H1 (cell line): ENCODE data around the gene CAPN9. TPM values are rescaled to one million over a fixed set of nuclear protein-coding genes. Genes with fewer than 3 reads are reported as not detected.

Source experiments
- CTCF ChIA-PET: fragments of 300-600 bp; sonication (Branson Sonifier 250); formaldehyde crosslinking; loops from one replicate; lab custom pipeline; 2021; ENCODE audit not compliant: partially characterized antibody; lab: Charles Lee
- POLR2A ChIA-PET: fragments of 300-600 bp; sonication (Branson Sonifier 250); formaldehyde crosslinking; loops from one replicate; lab custom pipeline; 2021; ENCODE audit warnings: inconsistent platforms; ENCODE audit not compliant: partially characterized antibody; lab: Charles Lee
- DNase-seq, 2 experiments: peaks; one replicate each; pipeline versions ENCODE4 v3.0.0 to v3.0.0-alpha.2; 2010 to 2022; ENCODE audit warnings: low spot score in 2 of 2, low read depth in 1 of 2, mixed read lengths in 1 of 2
- FAIRE-seq: peaks from 2 replicates; lab custom pipeline; 2011; peaks lifted over from hg19 to GRCh38; lab: Jason Lieb, UNC
- H2AFZ ChIP-seq: 2 replicates; pipeline ENCODE4 v1.8.1; 2012; ENCODE audit warnings: low read length, inconsistent platforms
- H2AK5ac ChIP-seq: 2 replicates; pipeline ENCODE4 v1.6.1; 2013; ENCODE audit warnings: low read depth, low read length
- H2BK120ac ChIP-seq: replicated peaks from 2 replicates; pipeline ENCODE3; 2013; ENCODE audit warnings: low read depth, low read length, inconsistent platforms
- H2BK12ac ChIP-seq: 2 replicates; pipeline ENCODE4 v1.6.1; 2013; ENCODE audit warnings: low read depth, low read length
- H2BK15ac ChIP-seq: 2 replicates; pipeline ENCODE4 v1.6.1; 2013; ENCODE audit warnings: low read length
- H2BK20ac ChIP-seq: 2 replicates; pipeline ENCODE4 v1.6.1; 2013; ENCODE audit warnings: low read length
- H2BK5ac ChIP-seq: 2 replicates; pipeline ENCODE4 v1.6.1; 2013; ENCODE audit warnings: low read depth, low read length
- H3K14ac ChIP-seq: 2 replicates; pipeline ENCODE4 v1.6.1; 2013; ENCODE audit warnings: inconsistent platforms; ENCODE audit not compliant: insufficient read length
- H3K18ac ChIP-seq: 2 replicates; pipeline ENCODE4 v1.6.1; 2013; ENCODE audit warnings: low read length; ENCODE audit errors: extremely low read depth
- H3K23ac ChIP-seq: 2 replicates; pipeline ENCODE4 v1.6.1; 2013; ENCODE audit warnings: inconsistent platforms; ENCODE audit not compliant: insufficient read length
- H3K23me2 ChIP-seq: 2 replicates; pipeline ENCODE4 v1.6.1; 2013; ENCODE audit warnings: low read depth, low read length
- H3K27ac ChIP-seq: 2 replicates; pipeline ENCODE4 v1.6.1; 2011; ENCODE audit warnings: low read depth, low read length, inconsistent platforms
- H3K27me3 ChIP-seq, 4 experiments: replicated peaks in 1 of 4; 1 replicate in 1 of 4; 2 replicates in 3 of 4; pipeline versions ENCODE4 v1.6.1 to v1.8.1; 2011 to 2013; ENCODE audit warnings: low read length in 3 of 4, mild to moderate bottlenecking in 3 of 4, inconsistent platforms in 2 of 4, mixed read lengths in 2 of 4, moderate library complexity in 1 of 4; ENCODE audit not compliant: control insufficient read depth in 3 of 4, insufficient read depth in 3 of 4; ENCODE audit errors: extremely low read depth in 1 of 4
- H3K36me3 ChIP-seq, 4 experiments: 2 replicates each; pipeline versions ENCODE4 v1.6.1 to v1.8.1; 2011 to 2013; ENCODE audit warnings: mild to moderate bottlenecking in 4 of 4, low read length in 3 of 4, moderate library complexity in 2 of 4, control low read depth in 1 of 4, inconsistent platforms in 1 of 4; ENCODE audit not compliant: insufficient read depth in 4 of 4, control insufficient read depth in 2 of 4
- H3K4ac ChIP-seq: replicated peaks from 2 replicates; pipeline ENCODE3; 2013; ENCODE audit warnings: low read length, low read depth, mixed read lengths, inconsistent platforms; ENCODE audit not compliant: insufficient read length
- H3K4me1 ChIP-seq, 4 experiments: replicated peaks in 1 of 4; 1 replicate in 1 of 4; 2 replicates in 3 of 4; pipeline versions ENCODE4 v1.6.1 to v1.8.1; 2011 to 2013; ENCODE audit warnings: low read length in 3 of 4, inconsistent platforms in 2 of 4, mixed read lengths in 1 of 4; ENCODE audit not compliant: insufficient read depth in 4 of 4, control insufficient read depth in 3 of 4
- H3K4me2 ChIP-seq, 2 experiments: 2 replicates each; pipeline versions ENCODE4 v1.6.1 to v1.8.1; 2011 to 2013; ENCODE audit warnings: low read depth in 2 of 2, low read length in 2 of 2, control low read depth in 1 of 2, inconsistent platforms in 1 of 2, mild to moderate bottlenecking in 1 of 2; ENCODE audit not compliant: insufficient read depth in 1 of 2
- H3K4me3 ChIP-seq, 4 experiments: fragments of 200-600, 300-600 bp in 1 of 4; sonication (generic), shearing (Covaris generic), sonication (Bioruptor Twin) in 1 of 4; 2 replicates each; pipeline versions ENCODE4 v1.5.1 to v1.8.1; 2011 to 2016; ENCODE audit warnings: low read length in 4 of 4, low read depth in 3 of 4, control low read depth in 2 of 4, inconsistent platforms in 2 of 4, mild to moderate bottlenecking in 2 of 4, mixed read lengths in 1 of 4, moderate library complexity in 1 of 4; ENCODE audit not compliant: insufficient read depth in 2 of 4; ENCODE audit errors: extremely low read depth in 1 of 4
- H3K56ac ChIP-seq: replicated peaks from 2 replicates; pipeline ENCODE3; 2013; ENCODE audit warnings: low read depth, mild to moderate bottlenecking, mixed read lengths, low read length, inconsistent platforms; ENCODE audit not compliant: insufficient read length
- H3K79me1 ChIP-seq: 2 replicates; pipeline ENCODE4 v1.6.1; 2013; ENCODE audit warnings: low read depth, low read length, control low read depth
- H3K79me2 ChIP-seq, 2 experiments: 2 replicates each; pipeline versions ENCODE4 v1.6.1 to v1.8.1; 2012 to 2013; ENCODE audit warnings: low read length in 2 of 2, mild to moderate bottlenecking in 2 of 2, inconsistent platforms in 1 of 2; ENCODE audit not compliant: insufficient read depth in 2 of 2, control insufficient read depth in 1 of 2
- H3K9ac ChIP-seq, 4 experiments: replicated peaks in 1 of 4; 1 replicate in 1 of 4; 2 replicates in 3 of 4; pipeline versions ENCODE4 v1.6.1 to v1.8.1; 2011 to 2013; ENCODE audit warnings: low read depth in 3 of 4, low read length in 3 of 4, control low read depth in 2 of 4, mild to moderate bottlenecking in 2 of 4, moderate library complexity in 2 of 4, inconsistent platforms in 1 of 4; ENCODE audit errors: extremely low read depth in 1 of 4
- H3K9me3 ChIP-seq, 2 experiments: 2 replicates each; pipeline versions ENCODE4 v1.6.1 to v1.8.1; 2012 to 2013; ENCODE audit warnings: mild to moderate bottlenecking in 2 of 2, moderate library complexity in 2 of 2, control low read depth in 1 of 2, inconsistent platforms in 1 of 2, low read depth in 1 of 2, low read length in 1 of 2, mixed read lengths in 1 of 2; ENCODE audit not compliant: insufficient read depth in 2 of 2
- H4K20me1 ChIP-seq, 2 experiments: replicated peaks in 1 of 2; 2 replicates each; pipeline versions ENCODE3 to v1.8.1; 2011 to 2013; ENCODE audit warnings: inconsistent platforms in 2 of 2, low read length in 2 of 2, mild to moderate bottlenecking in 1 of 2; ENCODE audit not compliant: insufficient read depth in 2 of 2, control insufficient read depth in 1 of 2
- H4K5ac ChIP-seq: 2 replicates; pipeline ENCODE4 v1.6.1; 2013; ENCODE audit warnings: low read length, low read depth, mixed read lengths, inconsistent platforms; ENCODE audit not compliant: insufficient read length
- H4K8ac ChIP-seq: 2 replicates; pipeline ENCODE4 v1.8.0; 2013; ENCODE audit warnings: mild to moderate bottlenecking, moderate library complexity, low read length, inconsistent platforms; ENCODE audit not compliant: insufficient read depth; ENCODE audit errors: extremely low read depth
- H4K91ac ChIP-seq: replicated peaks from 2 replicates; pipeline ENCODE3; 2013; ENCODE audit warnings: low read length, mixed read lengths, inconsistent platforms; ENCODE audit not compliant: insufficient read length
- BRCA1 ChIP-seq: IDR thresholded peaks from 2 replicates; pipeline ENCODE4 v1.6.1; 2012; ENCODE audit warnings: low read depth, low read length, improper control_type of control experiment
- CEBPB ChIP-seq: IDR thresholded peaks from 2 replicates; pipeline ENCODE4 v1.6.1; 2012; ENCODE audit warnings: low read depth, low read length
- FOSL1 ChIP-seq: IDR thresholded peaks from 2 replicates; pipeline ENCODE4 v1.6.1; 2011; ENCODE audit warnings: mild to moderate bottlenecking, low read depth, low read length, moderate library complexity; ENCODE audit not compliant: insufficient read depth
- NANOG ChIP-seq: IDR thresholded peaks from 2 replicates; pipeline ENCODE4 v1.6.1; 2011; ENCODE audit warnings: low read length, low read depth, mild to moderate bottlenecking, inconsistent platforms; ENCODE audit not compliant: insufficient read depth, poor library complexity, severe bottlenecking
- POLR2A ChIP-seq, 2 experiments: IDR thresholded peaks; 1 replicate in 1 of 2; 2 replicates in 1 of 2; pipeline ENCODE4 v1.6.1; 2011; ENCODE audit warnings: low read depth in 2 of 2, low read length in 2 of 2, mild to moderate bottlenecking in 2 of 2; ENCODE audit errors: control extremely low read depth in 1 of 2
- POLR2AphosphoS5 ChIP-seq: IDR thresholded peaks from 2 replicates; pipeline ENCODE4 v1.6.1; 2011; ENCODE audit warnings: low read depth, low read length
- SP1 ChIP-seq: IDR thresholded peaks from 2 replicates; pipeline ENCODE4 v1.6.1; 2011; ENCODE audit warnings: low read depth, low read length
- YY1 ChIP-seq: IDR thresholded peaks from 2 replicates; pipeline ENCODE4 v1.6.1; 2011; ENCODE audit warnings: low read depth, mild to moderate bottlenecking, low read length
- WGBS, 2 experiments: shearing (Covaris generic) in 1 of 2; methylation state at CpG; one replicate each; pipeline versions ENCODE4 v1.1.6 to v1.1.7; 2013 to 2015; ENCODE audit warnings: low lambda C conversion rate in 2 of 2, mixed read lengths in 2 of 2, inconsistent platforms in 1 of 2, low coverage in 1 of 2, missing lambda C conversion rate in 1 of 2; ENCODE audit not compliant: insufficient replicate concordance in 2 of 2, insufficient coverage in 1 of 2, insufficient read length in 1 of 2; ENCODE audit errors: extremely low coverage in 1 of 2, missing lambda C conversion rate in 1 of 2; 5-methylcytosine and 5-hydroxymethylcytosine counted together
- polyA plus RNA-seq, 7 experiments: library from polyadenylated mRNA; depleted of rRNA in 3 of 7; stranded (reverse) in 5 of 7; unstranded in 2 of 7; fragments of >200 nt in 5 of 7; fragments of 200-250 nt in 2 of 7; gene quantifications; 1 replicate in 5 of 7; 2 replicates in 1 of 7; 4 replicates in 1 of 7; pipeline versions ENCODE4 v1.2.1 to v1.2.3, GENCODE V29; 2011 to 2013; ENCODE audit warnings: missing spikeins in 2 of 7, mixed read lengths in 2 of 7
- total RNA-seq: library from RNA; stranded (reverse); fragmentation: NEBNext Ultra II Directional; extraction: Animal tissue kit (Norgen Biotek cat#: 25700); gene quantifications from 2 replicates; pipeline ENCODE4 v1.2.1, GENCODE V29; 2021

Gene CAPN9
- total and polyA plus RNA-seq, 2 of the 8 experiments (the other 6 are each of a cell fraction or from before 2014, with no cell fraction given) = 0.22 to 0.76 TPM

GRCh38 chr1:230784163-230784562 is 37.0 kb downstream of the CAPN9 start:
- DNase-seq = no peak
- no peaks in the 10 kb centered on the region for H3K79me2 ChIP-seq
- no peak overlapping the region for H2BK15ac ChIP-seq
- H3K36me3 ChIP-seq = no peaks in the 10 kb centered on the region
- H3K18ac ChIP-seq = no peak overlapping the region
- CTCF ChIA-PET = interaction anchor here (1.1 to 1.5 kb wide), 6 partner anchors 11 to 423 kb away, joined by 3 to 5 read pairs (median 3); no protein-coding TSS in a partner anchor
- no peaks in the 10 kb centered on the region for H3K79me1 ChIP-seq
- no peak overlapping the region for H3K9ac ChIP-seq
- peaks cover 26 to 82% (median 75%) of the 10 kb centered on the region in 4 experiments for H3K27me3 ChIP-seq
- H2BK12ac ChIP-seq = no peak overlapping the region
- no peak overlapping the region for H2BK120ac ChIP-seq
- H3K14ac ChIP-seq = no peak overlapping the region
- H3K23ac ChIP-seq = no peak overlapping the region
- no peak overlapping the region; the same call in 1 of the 2 replicates for H4K8ac ChIP-seq
- no peak overlapping the region for H2BK20ac ChIP-seq
- peaks cover 0 to 6% of the 10 kb centered on the region in 2 experiments; a peak in 1 of 4 replicates for H3K9me3 ChIP-seq
- WGBS, 2 experiments = 38% methylated on average over 2 of the region's 2 CpGs; no CpG with 5 or more reads in 1 of the 2 experiments
- no peak overlapping the region for H2BK5ac ChIP-seq
- H3K4me2 ChIP-seq = peak overlapping the region; percentile 7 to 24; a peak in 1 of 4 replicates
- H3K4me1 ChIP-seq = peaks cover 0 to 6% (median 3%) of the 10 kb centered on the region in 4 experiments; a peak in 3 of 7 replicates
- H4K91ac ChIP-seq = no peak overlapping the region
- H4K20me1 ChIP-seq = peaks cover 0 to 5% of the 10 kb centered on the region in 2 experiments
- no peak overlapping the region for H3K27ac ChIP-seq
- H3K4ac ChIP-seq = no peak overlapping the region
- POLR2A ChIA-PET = interaction anchor here (1.1 to 1.2 kb wide), 2 partner anchors 31 to 32 kb away, joined by 3 read pairs; no protein-coding TSS in a partner anchor
- H2AFZ ChIP-seq = no peak overlapping the region
- no peak overlapping the region for H2AK5ac ChIP-seq
- no peak overlapping the region for H4K5ac ChIP-seq
- H3K23me2 ChIP-seq = no peaks in the 10 kb centered on the region
- no peak for FAIRE-seq
- no peak overlapping the region; a peak in 1 of 8 replicates for H3K4me3 ChIP-seq
- TF ChIP-seq NANOG = peak; percentile 45
- TF ChIP-seq BRCA1 = no peak
- TF ChIP-seq CEBPB = peak; percentile 79
- TF ChIP-seq POLR2A (IDR thresholded peaks at IDR 0.05; ENCODE audit: control extremely low read depth in 1 of 2, low read depth in 2 of 2, low read length in 2 of 2) = no peak
- TF ChIP-seq SP1 = 0 out of 2 replicates have a peak, but pooled peaks have one; percentile 33
- peak; percentile 75; the same call in 1 of the 2 replicates for TF ChIP-seq POLR2AphosphoS5
- 0 out of 2 replicates have a peak, but pooled peaks have one; percentile 20 for TF ChIP-seq YY1
- TF ChIP-seq FOSL1 = no peak
- H3K56ac ChIP-seq = no peak overlapping the region
